Keratinocyte (primary cell): ENCODE data around the gene USH2A. TPM values are rescaled to one million over a fixed set of nuclear protein-coding genes. Genes with fewer than 3 reads are reported as not detected.

Experiments
- DNase-seq: peaks from one replicate; pipeline ENCODE4 v3.0.0-alpha.2; 2011; ENCODE audit warnings: low read depth, missing footprints, low spot score
- FAIRE-seq: peaks from 2 replicates; lab custom pipeline; 2011; peaks lifted over from hg19 to GRCh38; lab: Jason Lieb, UNC
- H2AFZ ChIP-seq: 2 replicates; pipeline ENCODE4 v1.6.0; 2012; ENCODE audit warnings: low read length, control low read depth, inconsistent platforms; ENCODE audit not compliant: control insufficient read depth
- H3K27ac ChIP-seq: 2 replicates; pipeline ENCODE4 v1.5.1; 2011; ENCODE audit warnings: low read length; ENCODE audit not compliant: control insufficient read depth, insufficient read depth
- H3K27me3 ChIP-seq: 3 replicates; pipeline ENCODE4 v1.6.0; 2011; ENCODE audit warnings: low read length; ENCODE audit not compliant: control insufficient read depth, insufficient read depth; ENCODE audit errors: extremely low read depth
- H3K36me3 ChIP-seq, 2 experiments: 2 replicates in 1 of 2; 3 replicates in 1 of 2; pipeline ENCODE4 v1.5.1; 2011; ENCODE audit warnings: low read length in 2 of 2, mild to moderate bottlenecking in 1 of 2; ENCODE audit not compliant: control insufficient read depth in 2 of 2, insufficient read depth in 2 of 2; ENCODE audit errors: extremely low read depth in 1 of 2
- H3K4me1 ChIP-seq: 3 replicates; pipeline ENCODE4 v1.5.1; 2011; ENCODE audit warnings: low read length; ENCODE audit not compliant: control insufficient read depth, insufficient read depth; ENCODE audit errors: extremely low read depth
- H3K4me2 ChIP-seq: 3 replicates; pipeline ENCODE4 v1.6.0; 2011; ENCODE audit warnings: low read depth, low read length; ENCODE audit not compliant: control insufficient read depth, insufficient read depth; ENCODE audit errors: extremely low read depth
- H3K4me3 ChIP-seq, 3 experiments: fragments of 200-600 bp in 1 of 3; sonication (generic) in 1 of 3; 2 replicates in 2 of 3; 3 replicates in 1 of 3; pipeline ENCODE4 v1.5.1; 2011 to 2016; ENCODE audit warnings: low read length in 3 of 3, mild to moderate bottlenecking in 3 of 3, control low read depth in 2 of 3, inconsistent platforms in 1 of 3, low read depth in 1 of 3, mixed read lengths in 1 of 3, mixed run types in 1 of 3, moderate library complexity in 1 of 3; ENCODE audit not compliant: control insufficient read depth in 2 of 3, insufficient read depth in 2 of 3; ENCODE audit errors: extremely low read depth in 1 of 3
- H3K79me2 ChIP-seq: 2 replicates; pipeline ENCODE4 v1.6.0; 2012; ENCODE audit warnings: low read length; ENCODE audit not compliant: control insufficient read depth, insufficient read depth
- H3K9ac ChIP-seq: 3 replicates; pipeline ENCODE4 v1.6.0; 2011; ENCODE audit warnings: low read length; ENCODE audit not compliant: control insufficient read depth, insufficient read depth; ENCODE audit errors: extremely low read depth
- H3K9me1 ChIP-seq: 3 replicates; pipeline ENCODE4 v1.6.0; 2011; ENCODE audit warnings: low read length; ENCODE audit not compliant: control insufficient read depth, insufficient read depth; ENCODE audit errors: extremely low read depth
- H3K9me3 ChIP-seq: 2 replicates; pipeline ENCODE4 v1.5.1; 2012; ENCODE audit warnings: low read depth, low read length; ENCODE audit not compliant: control insufficient read depth
- H4K20me1 ChIP-seq: 3 replicates; pipeline ENCODE4 v1.6.0; 2011; ENCODE audit warnings: low read length; ENCODE audit not compliant: control insufficient read depth, insufficient read depth; ENCODE audit errors: extremely low read depth
- CTCF ChIP-seq, 3 experiments: IDR thresholded peaks in 1 of 3; conservative IDR thresholded peaks in 1 of 3; optimal IDR thresholded peaks in 1 of 3; 2 replicates in 2 of 3; 3 replicates in 1 of 3; pipeline versions ENCODE3 to v1.5.1; 2011; ENCODE audit warnings: low read length in 3 of 3, mild to moderate bottlenecking in 3 of 3, moderate library complexity in 2 of 3, control low read depth in 1 of 3, inconsistent platforms in 1 of 3; ENCODE audit not compliant: insufficient read depth in 2 of 3; ENCODE audit errors: extremely low read depth in 1 of 3
- EZH2 ChIP-seq: IDR thresholded peaks from one replicate; pipeline ENCODE4 v1.6.1; 2012; ENCODE audit warnings: inconsistent platforms, mild to moderate bottlenecking, low read length, moderate library complexity
- dilution Hi-C: fragments of 300-500 bp; cut with MboI; formaldehyde crosslinking; loops from one replicate; pipeline ENCODE4 v1.7.0; 2020; ENCODE audit warnings: low sequenced_read_pairs; ENCODE audit not compliant: extremely low pct_ligation_motif_present
- polyA plus RNA-seq, 5 experiments: library from polyadenylated mRNA; depleted of rRNA in 3 of 5; stranded (reverse) in 3 of 5; stranded (forward) in 1 of 5; unstranded in 1 of 5; fragments of >200 nt; gene quantifications; 1 replicate in 1 of 5; 2 replicates in 3 of 5; 3 replicates in 1 of 5; pipeline versions ENCODE4 v1.2.1 to v1.2.3, GENCODE V29; 2011 to 2012; ENCODE audit warnings: missing spikeins in 2 of 5, low read depth in 1 of 5, low replicate concordance in 1 of 5

USH2A gene
- polyA plus RNA-seq, 1 donor (not counting 4 experiments of a cell fraction or from before 2014, with no cell fraction given): not detected

DNA sequence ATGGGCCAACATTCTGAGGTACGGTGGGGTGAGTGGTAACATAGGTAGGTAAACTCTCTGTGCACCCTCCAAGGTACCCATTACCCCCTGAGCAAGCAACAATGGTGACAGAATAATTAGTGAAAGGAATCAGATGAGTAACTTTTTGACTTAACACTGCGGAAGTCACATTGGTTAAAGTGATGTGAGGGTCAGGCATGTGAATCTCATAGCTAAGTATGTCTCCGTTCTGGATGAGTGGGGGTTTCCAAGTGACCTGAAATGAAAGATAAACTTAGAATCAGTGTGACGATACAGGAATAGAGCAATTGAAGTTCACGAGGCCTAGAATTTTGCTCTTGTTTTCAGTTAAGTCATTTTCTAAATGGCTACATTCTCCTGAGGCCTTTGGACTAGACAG lies 544.4 kb downstream of the USH2A start:
- FAIRE-seq: no peak
- no peak overlapping the region for H3K4me2 ChIP-seq
- dilution Hi-C loops: no loop called here

DNA sequence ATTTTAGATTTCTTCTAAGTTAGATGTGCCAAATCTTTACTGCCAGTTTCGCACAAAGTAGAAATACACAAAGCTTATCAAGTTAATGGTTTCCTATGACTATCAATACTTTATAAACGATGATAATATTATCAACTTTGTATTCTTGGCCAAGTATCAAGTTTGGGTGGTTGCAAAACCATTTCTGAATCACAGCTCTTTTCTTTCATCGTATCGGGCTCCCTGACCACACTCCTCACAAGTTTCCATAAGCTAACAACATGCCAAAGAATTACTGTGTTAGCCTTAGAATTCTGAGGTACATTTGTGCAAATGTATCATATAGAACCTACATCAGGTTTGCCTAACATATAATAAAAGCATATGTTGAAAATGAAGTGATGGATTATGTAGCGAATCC lies 545.1 kb downstream of the USH2A start:
- TF ChIP-seq EZH2: no peak
- no peak for TF ChIP-seq CTCF (optimal IDR thresholded peaks at IDR 0.05 in 1 of 3, IDR thresholded peaks at IDR 0.05 in 1 of 3, conservative IDR thresholded peaks at IDR 0.05 in 1 of 3; ENCODE audit: extremely low read depth in 1 of 3, insufficient read depth in 2 of 3, low read length in 3 of 3)
- no peaks in the 10 kb centered on the region for H4K20me1 ChIP-seq
- H3K9ac ChIP-seq: no peak overlapping the region
- H3K4me3 ChIP-seq: no peak overlapping the region
- no peak overlapping the region for H3K27ac ChIP-seq
- H3K4me1 ChIP-seq: no peaks in the 10 kb centered on the region
- no peaks in the 10 kb centered on the region for H3K9me1 ChIP-seq
- dilution Hi-C loops: no loop called here
- no peaks in the 10 kb centered on the region for H3K27me3 ChIP-seq
- DNase-seq: no peak
- no peaks in the 10 kb centered on the region for H3K9me3 ChIP-seq
- no peak for FAIRE-seq
- no peaks in the 10 kb centered on the region for H3K36me3 ChIP-seq
- H3K79me2 ChIP-seq: no peaks in the 10 kb centered on the region
- H3K4me2 ChIP-seq: no peak overlapping the region
- no peak overlapping the region for H2AFZ ChIP-seq

More for the DNA sequence above, 544.4 kb downstream of the USH2A start:
- Histone ChIP-seq H3K9me3 (no peaks in the 10 kb centered on the region), H4K20me1 (no peaks in the 10 kb centered on the region), H3K4me3 (no peak overlapping the region), H3K79me2 (no peaks in the 10 kb centered on the region), H2AFZ (no peak overlapping the region), H3K27ac (no peak overlapping the region), H3K27me3 (no peaks in the 10 kb centered on the region), H3K4me1 (no peaks in the 10 kb centered on the region), H3K9me1 (no peaks in the 10 kb centered on the region), H3K9ac (no peak overlapping the region), H3K36me3 (no peaks in the 10 kb centered on the region)
- DNase-seq: no peak
- TF ChIP-seq EZH2: no peak
- no peak for TF ChIP-seq CTCF (optimal IDR thresholded peaks at IDR 0.05 in 1 of 3, IDR thresholded peaks at IDR 0.05 in 1 of 3, conservative IDR thresholded peaks at IDR 0.05 in 1 of 3; ENCODE audit: extremely low read depth in 1 of 3, insufficient read depth in 2 of 3, low read length in 3 of 3)
